HEK293 (cell line): Measurements from ENCODE around the gene RBCK1.

Experiments used
- CTCF ChIA-PET: fragments of 350-600 bp; formaldehyde crosslinking; extraction: SDS; loops from one replicate; lab custom pipeline; 2021; ENCODE audit warnings: antibody characterized with exemption; lab: Yijun Ruan, JAX
- POLR2A ChIA-PET: fragments of 300-600 bp; formaldehyde crosslinking; extraction: SDS; loops from one replicate; lab custom pipeline; 2020; ENCODE audit warnings: antibody characterized with exemption, inconsistent platforms; lab: Yijun Ruan, JAX
- H3K27ac ChIP-seq: fragments of 200-500 bp; sonication (Bioruptor generic); 2 replicates; pipeline ENCODE4 v1.5.1; 2014; ENCODE audit warnings: low read depth, low read length, control low read depth, inconsistent platforms; ENCODE audit errors: extremely low read depth
- H3K36me3 ChIP-seq, 2 experiments: fragments of 200-500 bp in 1 of 2; sonication (Bioruptor generic) in 1 of 2; 1 replicate in 1 of 2; 2 replicates in 1 of 2; pipeline ENCODE4 v1.5.1; 2014 to 2017; ENCODE audit warnings: inconsistent platforms in 2 of 2, low read length in 2 of 2; ENCODE audit not compliant: control insufficient read depth in 2 of 2, insufficient read depth in 1 of 2
- H3K4me1 ChIP-seq: fragments of 200-500 bp; sonication (Bioruptor generic); 2 replicates; pipeline ENCODE4 v1.5.1; 2014; ENCODE audit warnings: mild to moderate bottlenecking, low read length, inconsistent platforms; ENCODE audit not compliant: control insufficient read depth, insufficient read depth
- H3K4me3 ChIP-seq: 2 replicates; pipeline ENCODE4 v1.5.1; 2011; ENCODE audit warnings: low read depth, mild to moderate bottlenecking, control low read depth, low read length, moderate library complexity
- H3K9me3 ChIP-seq: fragments of 200-500 bp; sonication (Bioruptor generic); 2 replicates; pipeline ENCODE4 v1.5.1; 2014; ENCODE audit warnings: low read depth, low read length, inconsistent platforms; ENCODE audit not compliant: control insufficient read depth, insufficient read depth
- GLIS2 ChIP-seq: fragments of 450-650 bp; formaldehyde crosslinking; IDR thresholded peaks from 2 replicates; pipeline ENCODE4 v1.5.1; 2016; ENCODE audit warnings: missing biosample characterization, missing genetic modification characterization
- SCRT1 ChIP-seq: fragments of 450-650 bp; formaldehyde crosslinking; IDR thresholded peaks from 2 replicates; pipeline ENCODE4 v1.5.1; 2016; ENCODE audit warnings: missing biosample characterization, missing genetic modification characterization, borderline replicate concordance
- SP3 ChIP-seq: fragments of 450-650 bp; formaldehyde crosslinking; IDR thresholded peaks from 2 replicates; pipeline ENCODE4 v1.5.1; 2016; ENCODE audit warnings: missing biosample characterization, missing genetic modification characterization
- ZEB2 ChIP-seq: fragments of 450-650 bp; formaldehyde crosslinking; IDR thresholded peaks from 2 replicates; pipeline ENCODE4 v1.5.1; 2016; ENCODE audit warnings: missing biosample characterization, missing genetic modification characterization
- ZFP3 ChIP-seq: fragments of 450-650 bp; formaldehyde crosslinking; IDR thresholded peaks from 2 replicates; pipeline ENCODE4 v1.5.1; 2016; ENCODE audit warnings: low read depth, missing biosample characterization, missing genetic modification characterization
- ZNF140 ChIP-seq: fragments of 450-650 bp; formaldehyde crosslinking; IDR thresholded peaks from 2 replicates; pipeline ENCODE4 v1.5.1; 2016; ENCODE audit warnings: missing biosample characterization, missing genetic modification characterization
- ZNF155 ChIP-seq: fragments of 450-650 bp; formaldehyde crosslinking; IDR thresholded peaks from 2 replicates; pipeline ENCODE4 v1.5.1; 2016; ENCODE audit warnings: missing biosample characterization, missing genetic modification characterization
- ZNF404 ChIP-seq: fragments of 450-650 bp; formaldehyde crosslinking; IDR thresholded peaks from 2 replicates; pipeline ENCODE4 v1.5.1; 2017; ENCODE audit warnings: missing biosample characterization, missing genetic modification characterization
- ZNF416 ChIP-seq: fragments of 450-650 bp; formaldehyde crosslinking; IDR thresholded peaks from 2 replicates; pipeline ENCODE4 v1.5.1; 2016; ENCODE audit warnings: missing biosample characterization, missing genetic modification characterization
- ZNF433 ChIP-seq: fragments of 450-650 bp; formaldehyde crosslinking; IDR thresholded peaks from 2 replicates; pipeline ENCODE4 v1.5.1; 2016; ENCODE audit warnings: missing biosample characterization, missing genetic modification characterization, low read depth
- ZNF48 ChIP-seq: fragments of 450-650 bp; formaldehyde crosslinking; IDR thresholded peaks from 2 replicates; pipeline ENCODE4 v1.5.1; 2016; ENCODE audit warnings: missing biosample characterization, missing genetic modification characterization
- ZNF529 ChIP-seq: fragments of 450-650 bp; formaldehyde crosslinking; IDR thresholded peaks from 2 replicates; pipeline ENCODE4 v1.5.1; 2017; ENCODE audit warnings: missing genetic modification characterization, missing biosample characterization; ENCODE audit not compliant: insufficient replicate concordance
- ZNF530 ChIP-seq: fragments of 450-650 bp; formaldehyde crosslinking; IDR thresholded peaks from 2 replicates; pipeline ENCODE4 v1.5.1; 2016; ENCODE audit warnings: low read depth, missing biosample characterization, missing genetic modification characterization
- ZNF555 ChIP-seq: fragments of 450-650 bp; formaldehyde crosslinking; conservative IDR thresholded peaks from 2 replicates; pipeline ENCODE4 v1.5.1; 2017; ENCODE audit warnings: missing biosample characterization, mild to moderate bottlenecking, missing genetic modification characterization, inconsistent platforms
- ZNF571 ChIP-seq: fragments of 450-650 bp; formaldehyde crosslinking; IDR thresholded peaks from 2 replicates; pipeline ENCODE4 v1.5.0; 2017; ENCODE audit warnings: missing biosample characterization, missing genetic modification characterization
- ZNF629 ChIP-seq: fragments of 450-650 bp; formaldehyde crosslinking; IDR thresholded peaks from 2 replicates; pipeline ENCODE4 v1.5.1; 2017; ENCODE audit warnings: missing biosample characterization, missing genetic modification characterization
- ZNF658 ChIP-seq: fragments of 450-650 bp; formaldehyde crosslinking; IDR thresholded peaks from 2 replicates; pipeline ENCODE4; 2016; ENCODE audit warnings: missing biosample characterization, missing genetic modification characterization
- ZNF768 ChIP-seq: fragments of 450-650 bp; formaldehyde crosslinking; IDR thresholded peaks from 2 replicates; pipeline ENCODE4 v1.5.1; 2018; ENCODE audit warnings: missing biosample characterization, mild to moderate bottlenecking, missing genetic modification characterization
- ZSCAN16 ChIP-seq: fragments of 450-650 bp; formaldehyde crosslinking; IDR thresholded peaks from 2 replicates; pipeline ENCODE4 v1.5.1; 2016; ENCODE audit warnings: missing biosample characterization, missing genetic modification characterization
- TF ChIP-seq, protein P1 (sequence below): fragments of 450-650 bp; formaldehyde crosslinking; IDR thresholded peaks from 2 replicates; pipeline ENCODE4 v1.5.1; 2017; ENCODE audit warnings: missing biosample characterization, missing genetic modification characterization
- TF ChIP-seq, protein P2 (sequence below): fragments of 450-650 bp; formaldehyde crosslinking; IDR thresholded peaks from 2 replicates; pipeline ENCODE4 v1.5.1; 2017; ENCODE audit warnings: missing biosample characterization, missing genetic modification characterization
- TF ChIP-seq, protein P3 (sequence below): fragments of 450-650 bp; formaldehyde crosslinking; IDR thresholded peaks from 2 replicates; pipeline ENCODE4 v1.5.1; 2016; ENCODE audit warnings: missing biosample characterization, missing genetic modification characterization
- TF ChIP-seq, protein P4 (sequence below): fragments of 450-650 bp; IDR thresholded peaks from 2 replicates; pipeline ENCODE4 v1.5.1; 2018; ENCODE audit warnings: missing biosample characterization, missing genetic modification characterization

Gene RBCK1

DNA sequence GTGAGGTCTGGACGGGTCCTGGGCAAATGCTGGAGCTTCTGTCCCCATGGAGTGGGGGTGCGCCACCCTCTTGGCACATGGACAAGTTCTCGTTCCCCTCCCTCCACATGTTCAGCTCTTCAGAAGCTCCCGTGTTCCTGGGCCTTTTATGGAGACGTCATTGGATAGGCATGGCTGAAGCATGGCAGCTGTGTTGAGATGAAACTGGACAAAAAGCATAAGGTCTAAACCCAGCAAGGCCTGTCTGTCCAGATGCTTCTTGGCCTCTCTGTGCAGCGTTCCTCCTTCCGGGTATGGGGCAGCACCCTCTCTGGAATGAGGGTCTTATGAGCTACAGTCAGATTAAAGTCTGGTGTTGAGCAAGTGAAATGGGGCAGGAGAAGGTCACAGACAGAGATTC, 27.5 kb downstream of the RBCK1 start (continued):
- TF ChIP-seq, protein P1, sequence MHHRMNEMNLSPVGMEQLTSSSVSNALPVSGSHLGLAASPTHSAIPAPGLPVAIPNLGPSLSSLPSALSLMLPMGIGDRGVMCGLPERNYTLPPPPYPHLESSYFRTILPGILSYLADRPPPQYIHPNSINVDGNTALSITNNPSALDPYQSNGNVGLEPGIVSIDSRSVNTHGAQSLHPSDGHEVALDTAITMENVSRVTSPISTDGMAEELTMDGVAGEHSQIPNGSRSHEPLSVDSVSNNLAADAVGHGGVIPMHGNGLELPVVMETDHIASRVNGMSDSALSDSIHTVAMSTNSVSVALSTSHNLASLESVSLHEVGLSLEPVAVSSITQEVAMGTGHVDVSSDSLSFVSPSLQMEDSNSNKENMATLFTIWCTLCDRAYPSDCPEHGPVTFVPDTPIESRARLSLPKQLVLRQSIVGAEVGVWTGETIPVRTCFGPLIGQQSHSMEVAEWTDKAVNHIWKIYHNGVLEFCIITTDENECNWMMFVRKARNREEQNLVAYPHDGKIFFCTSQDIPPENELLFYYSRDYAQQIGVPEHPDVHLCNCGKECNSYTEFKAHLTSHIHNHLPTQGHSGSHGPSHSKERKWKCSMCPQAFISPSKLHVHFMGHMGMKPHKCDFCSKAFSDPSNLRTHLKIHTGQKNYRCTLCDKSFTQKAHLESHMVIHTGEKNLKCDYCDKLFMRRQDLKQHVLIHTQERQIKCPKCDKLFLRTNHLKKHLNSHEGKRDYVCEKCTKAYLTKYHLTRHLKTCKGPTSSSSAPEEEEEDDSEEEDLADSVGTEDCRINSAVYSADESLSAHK (tag by site-specific recombination): no peak

DNA sequence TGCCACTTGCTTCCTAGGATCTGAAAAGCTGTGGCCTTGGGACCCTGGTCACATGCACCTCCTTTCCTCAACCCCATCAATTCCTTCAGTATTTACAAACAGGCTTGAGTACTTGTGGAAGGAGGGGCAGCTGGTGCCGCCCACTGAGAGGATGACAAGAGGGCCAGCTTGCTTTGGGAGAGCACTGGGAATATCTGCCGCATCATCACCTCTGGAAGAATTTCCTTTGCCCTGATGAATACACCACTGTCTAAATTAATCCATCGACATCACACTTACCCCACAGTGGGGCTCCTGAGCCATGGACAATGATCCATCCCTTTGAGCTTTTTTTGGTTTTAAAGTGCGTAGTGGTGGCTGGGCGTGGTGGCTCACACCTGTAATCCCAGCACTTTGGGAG, 28.4 kb downstream of the RBCK1 start:
- TF ChIP-seq ZNF555 (no peak), ZNF140 (tag by site-specific recombination) (no peak), ZSCAN16 (tag by site-specific recombination) (no peak), SCRT1 (no peak)
- TF ChIP-seq, protein P2, sequence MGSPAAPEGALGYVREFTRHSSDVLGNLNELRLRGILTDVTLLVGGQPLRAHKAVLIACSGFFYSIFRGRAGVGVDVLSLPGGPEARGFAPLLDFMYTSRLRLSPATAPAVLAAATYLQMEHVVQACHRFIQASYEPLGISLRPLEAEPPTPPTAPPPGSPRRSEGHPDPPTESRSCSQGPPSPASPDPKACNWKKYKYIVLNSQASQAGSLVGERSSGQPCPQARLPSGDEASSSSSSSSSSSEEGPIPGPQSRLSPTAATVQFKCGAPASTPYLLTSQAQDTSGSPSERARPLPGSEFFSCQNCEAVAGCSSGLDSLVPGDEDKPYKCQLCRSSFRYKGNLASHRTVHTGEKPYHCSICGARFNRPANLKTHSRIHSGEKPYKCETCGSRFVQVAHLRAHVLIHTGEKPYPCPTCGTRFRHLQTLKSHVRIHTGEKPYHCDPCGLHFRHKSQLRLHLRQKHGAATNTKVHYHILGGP (tag by site-specific recombination): no peak
- H3K4me3 ChIP-seq: no peak overlapping the region
- CTCF ChIA-PET: interaction anchor here (0.7 kb wide), 1 partner anchor 22 kb away, joined by 3 read pairs; no protein-coding TSS in a partner anchor
- H3K9me3 ChIP-seq: no peaks in the 10 kb centered on the region
- H3K27ac ChIP-seq: no peak overlapping the region
- POLR2A ChIA-PET: no interaction called here
- no peaks in the 10 kb centered on the region; the same call in 1 of the 2 replicates for H3K4me1 ChIP-seq
- H3K36me3 ChIP-seq: peaks cover 16 to 88% of the 10 kb centered on the region in 2 experiments

DNA sequence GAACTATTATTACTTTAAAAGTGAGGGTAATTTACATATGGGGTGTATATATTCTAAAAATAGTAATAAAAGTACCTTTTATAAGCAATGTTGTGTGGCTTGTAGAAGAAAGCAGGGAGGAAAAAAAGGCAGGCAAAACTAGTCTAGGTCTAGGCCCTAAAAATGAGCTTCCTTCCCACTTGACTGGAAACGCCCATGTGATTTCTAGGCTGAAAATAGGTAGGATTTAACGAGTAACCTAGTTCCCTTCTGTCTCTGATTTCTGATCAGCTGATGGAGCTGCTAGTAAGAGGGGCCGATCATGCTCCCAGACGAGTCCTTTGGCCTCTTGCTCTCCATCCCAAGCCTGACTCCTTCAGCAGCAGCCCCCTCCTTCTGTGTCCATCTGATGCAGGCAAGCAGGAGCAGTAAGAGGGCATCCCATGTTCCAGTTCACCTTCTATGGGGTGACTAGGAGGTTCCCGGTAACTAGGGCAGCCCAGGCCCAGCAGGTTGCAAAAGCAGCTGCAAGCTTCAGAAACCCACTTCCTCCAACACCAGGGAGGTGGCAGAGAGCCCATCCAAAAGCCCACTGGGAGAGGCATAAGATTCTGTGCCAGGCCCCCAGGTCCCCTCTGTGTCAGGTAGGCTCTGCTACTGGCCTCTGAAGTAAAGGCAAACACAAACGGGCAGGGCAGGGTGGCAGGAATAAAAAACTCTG, 29.8 kb downstream of the RBCK1 start:
- peaks cover 25 to 87% of the 10 kb centered on the region in 2 experiments for H3K36me3 ChIP-seq
- no peak overlapping the region for H3K4me3 ChIP-seq
- POLR2A ChIA-PET: interaction anchor here (0.7 kb wide), 1 partner anchor 21 kb away, joined by 3 read pairs; no protein-coding TSS in a partner anchor
- CTCF ChIA-PET: interaction anchor here (0.8 to 1.0 kb wide), 3 partner anchors 41 to 85 kb away, joined by 3 to 5 read pairs (median 3); no protein-coding TSS in a partner anchor
- H3K9me3 ChIP-seq: no peaks in the 10 kb centered on the region
- H3K27ac ChIP-seq: no peak overlapping the region
- no peak for TF ChIP-seq ZNF530
- TF ChIP-seq ZNF571 (tag by site-specific recombination): no peak
- no peak for TF ChIP-seq ZNF416 (tag by site-specific recombination)
- no peak for TF ChIP-seq ZEB2 (tag by site-specific recombination)
- TF ChIP-seq ZNF658 (tag by site-specific recombination): no peak
- TF ChIP-seq ZNF529 (tag by site-specific recombination): no peak
- no peak for TF ChIP-seq GLIS2 (tag by site-specific recombination)
- TF ChIP-seq, protein P3, sequence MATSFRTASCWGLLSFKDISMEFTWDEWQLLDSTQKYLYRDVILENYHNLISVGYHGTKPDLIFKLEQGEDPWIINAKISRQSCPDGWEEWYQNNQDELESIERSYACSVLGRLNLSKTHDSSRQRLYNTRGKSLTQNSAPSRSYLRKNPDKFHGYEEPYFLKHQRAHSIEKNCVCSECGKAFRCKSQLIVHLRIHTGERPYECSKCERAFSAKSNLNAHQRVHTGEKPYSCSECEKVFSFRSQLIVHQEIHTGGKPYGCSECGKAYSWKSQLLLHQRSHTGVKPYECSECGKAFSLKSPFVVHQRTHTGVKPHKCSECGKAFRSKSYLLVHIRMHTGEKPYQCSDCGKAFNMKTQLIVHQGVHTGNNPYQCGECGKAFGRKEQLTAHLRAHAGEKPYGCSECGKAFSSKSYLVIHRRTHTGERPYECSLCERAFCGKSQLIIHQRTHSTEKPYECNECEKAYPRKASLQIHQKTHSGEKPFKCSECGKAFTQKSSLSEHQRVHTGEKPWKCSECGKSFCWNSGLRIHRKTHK (tag by site-specific recombination): no peak
- no peak for TF ChIP-seq ZNF629
- TF ChIP-seq ZNF48 (tag by site-specific recombination): no peak
- no peak for TF ChIP-seq ZNF155 (tag by site-specific recombination)
- TF ChIP-seq, protein P4, sequence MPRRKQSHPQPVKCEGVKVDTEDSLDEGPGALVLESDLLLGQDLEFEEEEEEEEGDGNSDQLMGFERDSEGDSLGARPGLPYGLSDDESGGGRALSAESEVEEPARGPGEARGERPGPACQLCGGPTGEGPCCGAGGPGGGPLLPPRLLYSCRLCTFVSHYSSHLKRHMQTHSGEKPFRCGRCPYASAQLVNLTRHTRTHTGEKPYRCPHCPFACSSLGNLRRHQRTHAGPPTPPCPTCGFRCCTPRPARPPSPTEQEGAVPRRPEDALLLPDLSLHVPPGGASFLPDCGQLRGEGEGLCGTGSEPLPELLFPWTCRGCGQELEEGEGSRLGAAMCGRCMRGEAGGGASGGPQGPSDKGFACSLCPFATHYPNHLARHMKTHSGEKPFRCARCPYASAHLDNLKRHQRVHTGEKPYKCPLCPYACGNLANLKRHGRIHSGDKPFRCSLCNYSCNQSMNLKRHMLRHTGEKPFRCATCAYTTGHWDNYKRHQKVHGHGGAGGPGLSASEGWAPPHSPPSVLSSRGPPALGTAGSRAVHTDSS (tag by site-specific recombination): no peak
- no peak for TF ChIP-seq SP3 (tag by site-specific recombination)
- no peak for TF ChIP-seq ZNF404 (tag by site-specific recombination)
- no peak for TF ChIP-seq ZNF433 (tag by site-specific recombination)
- no peak for TF ChIP-seq ZFP3 (tag by site-specific recombination)
- no peak for TF ChIP-seq ZNF768 (tag by site-specific recombination)
- H3K4me1 ChIP-seq: no peaks in the 10 kb centered on the region
